ENCODE data around the gene MUTYH.

The MUTYH gene

DNA sequence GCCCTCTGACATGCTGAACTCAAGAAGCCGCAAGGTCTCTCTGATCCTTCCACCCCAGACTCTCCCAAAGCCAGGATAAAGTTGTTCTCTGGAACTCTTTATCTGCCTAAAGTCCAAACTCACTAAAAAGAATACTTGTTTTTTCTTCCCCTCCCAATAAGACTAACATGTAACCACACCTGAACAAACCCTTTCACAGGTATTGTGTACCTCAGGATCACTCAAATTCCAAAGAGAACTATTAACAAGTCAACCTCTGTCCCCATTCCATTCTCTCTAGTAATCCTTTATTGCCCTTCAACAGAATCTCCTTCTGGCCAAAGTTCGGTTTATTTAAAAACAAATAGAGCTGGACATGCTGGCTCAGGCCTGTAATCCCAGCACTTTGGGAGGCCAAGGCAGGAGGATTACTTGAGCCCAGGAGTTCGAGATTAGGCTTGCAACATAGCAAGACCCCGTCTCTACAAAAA is 4.3 kb downstream of the MUTYH start:
- Histone ChIP-seq H3K9ac (no peak overlapping the region), H3K4me3 (no peak overlapping the region), H4K20me1 (no peaks in the 10 kb centered on the region), H3K27ac (no peak overlapping the region), H3K36me3 (peaks cover 35% of the 10 kb centered on the region), H3K9me3 (no peaks in the 10 kb centered on the region), H3K4me2 (no peak overlapping the region), H3K27me3 (no peaks in the 10 kb centered on the region), H3K4me1 (peaks cover 44% of the 10 kb centered on the region)
- TF ChIP-seq Cebpa-rat (IDR thresholded peaks at IDR 0.05), result no peak

DNA sequence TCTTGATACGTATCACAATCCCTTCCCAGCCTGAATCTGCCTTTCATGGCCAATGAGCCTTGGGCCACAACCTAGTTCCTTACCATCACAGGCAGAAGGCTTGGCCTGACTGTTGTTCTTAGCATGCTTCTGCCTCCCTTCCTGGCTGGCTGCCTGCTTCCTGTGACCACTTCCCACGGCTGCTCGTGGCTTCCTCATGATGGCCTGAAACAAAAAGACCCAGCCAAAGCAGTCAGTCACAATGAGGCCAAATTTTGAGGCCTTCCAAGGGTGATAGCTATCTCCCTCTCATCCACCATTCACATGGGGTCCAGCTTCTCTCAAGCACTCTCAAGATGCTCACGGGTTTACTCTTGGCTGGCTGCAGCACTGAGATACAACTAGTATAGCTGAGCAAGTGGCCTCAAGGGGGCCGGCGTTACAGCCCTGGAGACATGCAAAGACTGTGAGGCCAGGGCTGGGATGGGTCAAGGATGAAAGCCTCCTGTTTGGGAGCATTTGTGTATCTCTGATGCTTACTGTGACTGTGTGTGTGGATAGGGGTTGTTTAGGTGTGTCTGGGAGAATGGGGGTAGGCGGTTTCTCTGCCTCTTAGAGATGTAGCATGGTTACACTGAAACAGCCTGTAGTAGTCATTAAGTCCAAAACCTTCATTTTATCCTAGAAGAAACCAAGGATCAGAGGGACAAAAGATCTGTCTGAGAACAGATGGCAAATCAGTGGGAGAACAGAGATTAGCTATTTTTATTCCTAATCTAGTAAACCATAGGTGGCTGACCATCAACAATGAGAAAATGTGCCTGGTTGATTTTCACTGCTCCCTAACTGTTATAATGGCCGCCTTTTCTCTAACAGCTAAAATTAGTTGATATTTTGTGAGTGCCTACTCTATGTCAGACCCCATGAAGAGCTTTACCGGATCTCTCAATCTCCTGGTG is 5.7 kb downstream of the MUTYH start:
- H3K4me3 ChIP-seq, result no peak overlapping the region
- no peaks in the 10 kb centered on the region for H4K20me1 ChIP-seq
- H3K4me1 ChIP-seq, result peaks cover 46% of the 10 kb centered on the region
- H3K9me3 ChIP-seq, result no peaks in the 10 kb centered on the region
- H3K4me2 ChIP-seq, result peak overlapping the region; percentile 51
- peak overlapping the region; percentile 55 for H3K27ac ChIP-seq
- TF ChIP-seq Cebpa-rat (IDR thresholded peaks at IDR 0.05), result no peak
- H3K36me3 ChIP-seq, result peaks cover 46% of the 10 kb centered on the region
- H3K27me3 ChIP-seq, result no peaks in the 10 kb centered on the region
- H3K9ac ChIP-seq, result no peak overlapping the region

DNA sequence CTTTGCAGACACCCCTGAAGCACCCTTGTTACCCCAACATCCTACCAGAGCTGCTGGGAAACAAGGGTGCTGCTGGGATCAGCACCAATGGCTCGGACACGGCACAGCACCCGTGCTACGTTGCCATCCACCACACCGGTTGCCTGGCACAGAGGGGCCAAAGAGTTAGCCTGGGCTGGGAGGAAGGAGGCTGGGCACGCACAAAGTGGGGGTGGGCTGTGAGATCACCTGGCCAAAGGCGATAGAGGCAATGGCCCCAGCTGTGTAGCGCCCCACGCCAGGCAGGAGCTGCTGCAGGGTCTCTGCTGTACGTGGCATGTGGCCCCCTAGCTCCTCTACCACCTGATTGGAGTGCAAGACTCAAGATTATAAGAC is 7.9 kb downstream of the MUTYH start:
- Histone ChIP-seq H3K4me3 (no peak overlapping the region), H3K4me1 (peaks cover 52% of the 10 kb centered on the region), H4K20me1 (no peaks in the 10 kb centered on the region), H3K27me3 (no peaks in the 10 kb centered on the region), H3K4me2 (no peak overlapping the region), H3K9me3 (no peaks in the 10 kb centered on the region), H3K27ac (no peak overlapping the region), H3K9ac (no peak overlapping the region), H3K36me3 (peaks cover 59% of the 10 kb centered on the region)
- TF ChIP-seq Cebpa-rat (IDR thresholded peaks at IDR 0.05), result no peak

DNA sequence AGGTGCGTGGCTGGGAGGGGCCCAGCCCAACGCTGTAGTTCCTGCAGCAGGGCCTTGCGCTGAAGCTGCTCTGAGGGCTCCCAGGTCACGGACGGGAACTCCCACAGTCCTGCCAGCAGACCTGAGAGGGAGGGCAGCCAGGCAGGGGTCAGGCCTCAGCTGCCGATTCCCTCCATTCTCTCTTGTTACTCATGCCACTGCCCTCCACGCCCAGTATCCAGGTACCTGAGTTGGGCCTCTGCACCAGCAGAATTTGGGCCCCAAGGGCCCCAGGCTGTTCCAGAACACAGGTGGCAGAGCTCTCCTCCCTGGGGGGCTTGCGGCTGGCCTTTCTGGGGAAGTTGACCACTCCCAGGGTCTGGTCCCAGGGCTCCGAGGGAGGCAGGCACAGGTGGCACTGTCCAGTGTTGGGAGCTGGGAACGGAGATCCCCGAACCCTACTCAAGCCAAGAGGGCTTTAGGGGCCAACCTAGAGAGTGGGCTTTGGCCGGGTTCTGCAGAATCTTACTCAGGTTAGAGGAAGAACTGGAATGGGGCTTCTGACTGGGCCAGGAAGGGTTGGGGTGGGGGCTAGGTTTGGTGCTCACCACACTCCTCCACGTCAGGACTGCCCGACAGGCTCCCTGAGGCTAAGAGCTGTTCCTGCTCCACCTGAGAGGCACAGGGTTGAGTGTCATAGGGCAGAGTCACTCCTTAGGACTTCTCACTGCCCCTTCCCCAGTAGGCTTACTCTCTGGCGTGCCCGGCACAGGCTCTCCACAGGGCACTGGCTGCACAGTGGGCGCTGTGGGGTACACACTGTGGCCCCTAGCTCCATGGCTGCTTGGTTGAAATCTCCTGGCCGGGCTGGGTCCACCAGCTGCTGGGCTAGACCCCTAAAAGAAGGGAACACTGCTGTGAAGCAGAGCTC is 8.5 kb downstream of the MUTYH start:
- no peaks in the 10 kb centered on the region for H3K9me3 ChIP-seq
- no peak overlapping the region for H3K4me3 ChIP-seq
- H3K9ac ChIP-seq, result no peak overlapping the region
- H4K20me1 ChIP-seq, result no peaks in the 10 kb centered on the region
- no peaks in the 10 kb centered on the region for H3K27me3 ChIP-seq
- H3K4me1 ChIP-seq, result peaks cover 58% of the 10 kb centered on the region
- peak overlapping the region; percentile 14; the same call in 1 of the 2 replicates for H3K4me2 ChIP-seq
- TF ChIP-seq Cebpa-rat (IDR thresholded peaks at IDR 0.05), result no peak
- H3K36me3 ChIP-seq, result peaks cover 59% of the 10 kb centered on the region
- no peak overlapping the region for H3K27ac ChIP-seq

DNA sequence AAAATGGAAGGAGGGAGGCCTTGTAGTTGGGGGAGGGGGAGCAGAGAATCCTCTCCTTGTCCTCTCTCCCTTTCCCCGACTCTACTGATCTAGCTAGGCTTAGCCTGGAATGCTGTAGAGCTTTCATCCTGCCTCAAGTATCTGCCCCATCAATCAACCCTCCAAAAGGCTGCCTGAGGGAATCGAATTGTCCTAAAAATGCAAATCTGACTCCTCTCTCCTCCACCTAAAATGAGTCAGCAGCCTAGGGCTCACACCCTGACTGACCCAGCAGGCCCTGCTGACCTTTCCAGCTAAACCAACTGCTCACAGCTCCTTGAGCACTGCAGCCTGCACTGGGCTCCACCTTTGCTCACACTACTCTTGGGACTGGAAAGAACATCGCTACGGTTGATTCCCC is 10.8 kb downstream of the MUTYH start:
- H3K27me3 ChIP-seq, result no peaks in the 10 kb centered on the region
- H3K36me3 ChIP-seq, result peaks cover 59% of the 10 kb centered on the region
- no peak for TF ChIP-seq Cebpa-rat (IDR thresholded peaks at IDR 0.05)
- H3K9me3 ChIP-seq, result no peaks in the 10 kb centered on the region
- no peaks in the 10 kb centered on the region for H4K20me1 ChIP-seq
- H3K27ac ChIP-seq, result no peak overlapping the region
- H3K4me3 ChIP-seq, result no peak overlapping the region
- peaks cover 60% of the 10 kb centered on the region for H3K4me1 ChIP-seq
- no peak overlapping the region; the same call in 1 of the 2 replicates for H3K9ac ChIP-seq
- H3K4me2 ChIP-seq, result peak overlapping the region; percentile 94

DNA sequence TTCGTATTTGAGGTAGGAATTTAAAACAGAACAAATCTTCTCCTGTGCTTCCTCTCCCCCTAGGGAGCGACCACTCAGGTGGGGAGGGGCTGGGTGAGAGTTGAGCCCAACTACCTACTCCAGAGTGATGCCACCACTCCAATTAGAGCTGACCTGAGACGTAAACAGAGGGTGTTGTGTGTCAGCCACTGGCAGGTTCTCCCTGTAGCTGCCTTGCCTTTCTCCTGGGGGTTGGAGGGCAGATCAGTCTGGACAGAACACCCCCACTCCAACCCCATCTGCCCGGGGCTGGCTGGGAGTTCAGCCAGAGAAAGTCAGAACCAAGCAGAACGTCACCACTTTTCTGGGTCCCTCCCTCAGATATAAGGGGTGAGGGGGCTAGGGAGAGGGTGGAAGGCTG is 11.6 kb downstream of the MUTYH start:
- H3K36me3 ChIP-seq, result peaks cover 52% of the 10 kb centered on the region
- H3K27ac ChIP-seq, result 0 out of 2 replicates have a peak overlapping the region, but pooled peaks have one; percentile 4
- peaks cover 52% of the 10 kb centered on the region for H3K4me1 ChIP-seq
- no peaks in the 10 kb centered on the region for H3K27me3 ChIP-seq
- no peaks in the 10 kb centered on the region for H3K9me3 ChIP-seq
- H3K4me2 ChIP-seq, result peak overlapping the region; percentile 94
- H4K20me1 ChIP-seq, result no peaks in the 10 kb centered on the region
- no peak overlapping the region for H3K9ac ChIP-seq
- no peak for TF ChIP-seq Cebpa-rat (IDR thresholded peaks at IDR 0.05)
- peak overlapping the region; percentile 69 for H3K4me3 ChIP-seq

DNA sequence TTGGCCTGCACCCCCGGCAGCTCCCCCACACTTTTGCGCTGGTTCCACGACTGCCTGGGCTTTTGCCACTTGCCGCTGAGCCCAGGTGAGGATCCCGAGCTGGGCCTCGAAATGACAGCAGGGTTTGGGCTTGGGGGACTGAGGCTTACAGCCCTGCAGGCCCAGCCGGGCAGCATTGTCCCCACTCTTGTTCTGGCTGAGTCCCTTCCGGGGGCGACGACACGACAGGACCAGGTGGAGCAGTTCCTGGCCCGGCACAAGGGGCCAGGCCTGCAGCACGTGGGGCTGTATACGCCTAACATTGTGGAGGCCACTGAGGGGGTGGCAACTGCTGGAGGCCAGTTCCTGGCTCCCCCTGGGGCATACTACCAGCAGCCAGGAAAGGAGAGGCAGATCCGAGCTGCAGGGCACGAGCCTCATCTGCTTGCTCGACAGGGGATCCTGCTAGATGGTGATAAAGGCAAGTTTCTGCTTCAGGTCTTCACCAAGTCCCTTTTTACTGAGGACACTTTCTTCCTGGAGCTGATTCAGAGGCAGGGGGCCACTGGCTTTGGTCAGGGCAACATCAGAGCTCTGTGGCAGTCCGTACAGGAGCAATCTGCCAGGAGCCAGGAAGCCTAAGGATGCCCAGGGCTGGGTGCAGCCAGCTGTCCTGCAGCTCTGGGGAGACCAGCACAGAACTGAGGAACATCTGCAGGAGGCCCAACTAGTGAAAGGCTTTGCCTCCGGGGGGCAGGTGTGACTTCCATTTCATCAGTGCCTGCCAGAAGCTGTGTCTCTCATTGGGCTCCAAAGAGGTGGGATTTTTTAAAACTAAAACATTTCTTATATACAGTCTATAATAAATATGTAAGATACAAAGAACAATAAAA is 12.4 kb downstream of the MUTYH start:
- H3K27ac ChIP-seq, result peak overlapping the region; percentile 85
- H3K4me3 ChIP-seq, result peak overlapping the region; percentile 69
- peaks cover 52% of the 10 kb centered on the region for H3K4me1 ChIP-seq

DNA sequence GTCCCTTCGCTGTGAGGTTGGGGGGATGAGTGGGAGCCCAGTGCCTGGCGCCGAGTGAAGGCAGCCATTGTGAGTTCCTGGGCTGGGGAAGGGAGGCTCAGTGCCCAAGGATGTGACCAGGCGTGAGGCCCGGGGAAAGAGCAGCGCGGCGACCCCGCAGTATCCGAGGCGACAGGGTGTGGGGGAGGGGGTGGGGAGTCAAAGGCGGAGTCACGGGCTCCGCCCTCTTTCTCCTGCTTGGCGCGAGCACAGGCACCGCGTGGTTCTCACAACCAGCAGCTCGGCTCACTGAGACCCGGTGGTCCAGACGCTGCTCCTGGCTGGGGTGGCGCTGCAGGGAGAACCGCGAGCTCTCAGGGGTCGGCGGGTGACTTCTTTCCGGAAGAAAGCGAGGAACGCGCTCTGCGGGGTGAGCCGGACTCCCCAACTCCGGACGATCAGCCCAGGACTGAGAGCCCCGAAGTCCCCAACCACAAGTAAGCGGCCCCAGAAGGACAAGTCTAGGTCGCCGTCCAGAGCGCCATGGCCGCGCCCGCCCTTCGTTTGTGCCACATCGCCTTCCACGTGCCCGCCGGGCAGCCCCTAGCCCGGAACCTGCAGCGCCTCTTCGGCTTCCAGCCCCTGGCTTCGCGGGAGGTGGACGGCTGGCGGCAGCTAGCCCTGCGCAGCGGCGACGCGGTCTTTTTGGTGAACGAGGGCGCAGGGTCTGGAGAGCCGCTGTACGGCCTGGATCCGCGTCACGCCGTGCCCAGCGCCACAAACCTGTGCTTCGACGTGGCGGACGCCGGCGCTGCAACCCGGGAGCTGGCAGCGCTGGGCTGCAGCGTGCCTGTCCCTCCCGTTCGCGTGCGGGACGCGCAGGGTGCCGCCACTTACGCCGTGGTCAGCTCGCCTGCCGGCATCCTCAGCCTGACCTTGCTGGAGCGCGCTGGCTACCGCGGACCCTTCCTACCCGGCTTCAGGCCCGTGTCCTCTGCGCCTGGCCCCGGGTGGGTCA is 13.3 kb downstream of the MUTYH start, which contains the start of gene HPDL:
Gene HPDL, plus strand, starts transcription at position 269 of the 997 bp plus-strand sequence. Its CDS starts 254 bp downstream, at position 523.
- Histone ChIP-seq H4K20me1 (no peaks in the 10 kb centered on the region), H3K27me3 (no peaks in the 10 kb centered on the region), H3K27ac (peak within 1 kb of the TSS; percentile 85), H3K4me1 (peaks cover 52% of the 10 kb centered on the region), H3K36me3 (peaks cover 34% of the 10 kb centered on the region), H3K9me3 (no peaks in the 10 kb centered on the region), H3K4me2 (peak within 1 kb of the TSS; percentile 94), H3K9ac (peak within 1 kb of the TSS; percentile 82), H3K4me3 (peak within 1 kb of the TSS; percentile 69)
- no peak for TF ChIP-seq Cebpa-rat (IDR thresholded peaks at IDR 0.05)

More for the DNA sequence above, 12.4 kb downstream of the MUTYH start:
- Histone ChIP-seq H3K27me3 (no peaks in the 10 kb centered on the region), H3K4me2 (peak overlapping the region; percentile 94), H4K20me1 (no peaks in the 10 kb centered on the region), H3K9ac (peak overlapping the region; percentile 82), H3K36me3 (peaks cover 44% of the 10 kb centered on the region), H3K9me3 (no peaks in the 10 kb centered on the region)
- no peak for TF ChIP-seq Cebpa-rat (IDR thresholded peaks at IDR 0.05)

Measured in BLaER1 (cell line).